HUDEP-2 (cell line): Measurements from ENCODE around the gene FRY.

Source experiments
- DNase-seq, 76 experiments: peaks; one replicate each; lab custom pipeline; 2025; ENCODE audit not compliant: unreplicated experiment in 76 of 76; lab: John Stamatoyannopoulos, UW

Gene FRY

DNA sequence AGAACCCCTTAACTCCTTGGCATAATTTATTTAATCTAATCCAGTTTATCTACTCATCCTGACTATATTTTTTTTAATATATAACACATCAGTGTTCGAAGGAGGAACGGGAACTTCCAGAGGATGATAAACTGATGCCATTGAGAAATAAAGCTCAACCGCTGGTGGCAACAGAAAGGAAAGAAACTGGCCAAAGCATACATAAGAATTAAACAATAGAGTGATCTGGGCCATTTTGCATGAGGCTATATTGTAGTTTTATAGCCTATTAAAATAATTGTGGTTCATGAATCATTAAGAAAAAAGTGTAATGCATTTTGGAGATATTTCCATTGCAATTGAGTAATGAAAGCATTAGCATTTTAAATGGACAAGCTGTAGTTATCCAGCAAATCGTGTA lies 94.2 kb downstream of the FRY start:
- DNase-seq = no peak

DNA sequence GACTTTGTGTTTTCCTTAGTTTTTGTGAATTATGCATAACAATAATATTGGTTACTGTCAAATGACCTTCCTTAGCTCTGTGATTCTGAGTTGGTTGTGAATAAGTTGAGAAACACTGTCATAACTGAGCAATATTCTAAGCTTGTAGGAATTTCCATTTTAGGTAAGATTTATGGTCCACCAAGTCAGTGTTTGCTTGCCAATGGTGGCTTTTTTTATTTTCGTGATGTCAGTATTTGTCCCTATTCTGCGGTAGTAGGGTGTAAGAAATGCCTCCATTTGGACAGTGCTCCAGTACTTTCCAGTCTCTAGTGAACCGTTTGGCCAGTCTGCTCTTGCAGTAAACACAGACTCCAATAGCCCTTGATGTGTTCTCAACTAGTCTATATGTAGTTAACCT lies 94.7 kb downstream of the FRY start:
- no peak for DNase-seq

DNA sequence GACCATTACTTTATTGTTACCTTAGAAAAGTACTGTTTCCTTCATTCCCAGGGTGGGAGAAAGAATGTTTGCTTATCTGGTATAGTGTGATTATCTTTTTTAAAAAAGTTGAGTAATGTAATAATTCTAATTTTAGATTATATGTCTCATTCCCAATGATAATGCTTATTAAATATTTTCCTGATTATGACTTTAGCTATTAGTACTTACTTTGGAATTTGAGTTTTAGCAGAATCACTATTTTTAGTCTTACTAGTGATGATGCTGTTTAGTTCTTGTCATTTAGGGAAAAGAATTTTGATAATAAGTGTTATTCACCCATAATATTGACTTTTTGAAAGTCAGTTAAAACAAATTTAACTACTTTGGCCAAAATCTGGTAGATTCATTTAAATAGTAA lies 95.2 kb downstream of the FRY start:
- no peak for DNase-seq

DNA sequence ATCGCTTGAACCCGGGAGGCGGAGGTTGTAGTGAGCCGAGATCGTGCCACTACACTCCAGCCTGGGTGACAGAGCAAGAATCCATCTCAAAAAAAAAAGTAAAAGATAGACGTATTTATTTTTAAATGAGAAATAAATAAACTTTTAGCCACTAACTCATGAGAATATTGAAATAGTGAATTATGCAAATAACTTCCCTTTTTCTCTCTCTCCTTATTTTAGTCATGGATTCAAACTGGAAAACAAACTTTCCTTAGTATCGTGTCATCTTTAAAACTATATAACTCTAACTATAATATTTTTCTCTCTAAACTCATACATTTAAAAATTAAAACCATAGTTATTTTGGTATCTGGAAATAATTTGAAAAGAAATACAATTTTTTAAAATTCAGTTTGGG lies 96.1 kb downstream of the FRY start:
- DNase-seq = no peak

DNA sequence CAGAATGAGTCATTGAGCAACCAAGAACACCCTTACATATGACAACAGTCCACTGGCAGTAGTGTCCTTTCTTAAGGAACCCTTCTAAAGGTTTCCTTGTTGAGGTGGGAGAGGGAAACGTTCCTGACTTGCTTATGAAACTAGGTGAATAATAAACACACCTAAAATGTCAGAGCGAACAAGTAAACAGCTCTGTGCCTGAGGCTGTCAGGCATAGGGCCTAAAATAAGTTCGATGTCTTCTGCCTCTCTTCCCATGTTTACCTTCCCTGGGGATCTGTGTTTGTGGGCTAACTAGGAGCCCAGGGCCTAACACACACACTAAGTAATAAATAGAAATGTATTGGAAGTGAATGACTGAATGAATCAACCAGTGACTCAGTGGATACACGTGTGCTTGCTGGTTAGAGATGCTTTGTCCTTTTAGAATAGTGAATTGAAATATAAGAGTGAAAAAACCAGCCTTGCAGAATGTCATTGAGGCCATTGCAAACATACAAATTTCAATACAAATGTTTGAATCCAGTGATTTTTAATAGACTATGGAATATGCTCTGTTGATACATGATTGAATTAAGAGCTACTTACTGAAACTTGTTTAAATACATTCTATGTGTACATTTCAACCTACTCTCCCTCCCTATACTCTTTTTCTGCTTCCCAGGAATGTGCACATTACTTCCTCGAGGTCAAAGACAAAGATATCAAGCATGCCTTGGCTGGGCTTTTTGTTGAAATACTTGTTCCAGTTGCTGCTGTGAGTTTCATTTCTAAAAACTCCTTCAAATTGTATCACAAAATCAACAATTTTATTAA lies 102.9 kb downstream of the FRY start:
- DNase-seq = no peak

DNA sequence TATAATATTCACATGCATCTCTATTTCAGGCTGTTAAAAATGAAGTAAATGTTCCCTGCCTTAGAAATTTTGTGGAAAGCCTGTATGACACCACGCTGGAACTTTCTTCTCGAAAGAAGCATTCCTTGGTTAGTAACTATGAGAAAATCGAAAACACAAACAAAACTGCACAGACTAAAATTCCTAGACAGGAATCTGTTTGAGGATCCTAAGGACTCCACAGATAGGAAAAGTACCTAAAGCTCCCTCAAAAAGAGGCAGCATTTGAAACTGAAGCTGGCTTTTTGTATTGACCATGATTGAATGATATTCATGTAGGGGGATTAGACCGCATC lies 103.4 kb downstream of the FRY start:
- no peak for DNase-seq

- no peak for DNase-seq
Measured at GRCh38 chr13:32135655-32136054, 104.1 kb downstream of the FRY start.

GRCh38 chr13:32136061-32136460 lies 104.5 kb downstream of the FRY start:
- DNase-seq = no peak

DNA sequence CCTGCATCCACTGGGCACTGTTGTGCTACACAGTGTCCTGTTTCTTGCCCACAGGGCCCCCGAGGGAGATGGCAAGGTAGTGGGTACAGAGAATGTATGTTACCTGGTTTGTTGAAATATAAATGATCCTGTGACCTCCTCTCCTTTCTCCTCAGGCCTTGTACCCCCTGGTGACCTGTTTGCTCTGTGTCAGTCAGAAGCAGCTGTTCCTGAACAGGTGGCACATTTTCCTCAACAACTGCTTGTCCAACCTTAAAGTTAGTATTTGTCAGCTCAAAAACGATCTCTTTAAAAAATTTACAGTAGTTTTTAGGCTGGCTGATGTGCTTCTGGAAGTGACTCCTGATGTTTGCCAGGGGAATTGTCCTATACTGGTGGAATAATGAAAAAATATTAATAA lies 105.1 kb downstream of the FRY start:
- no peak for DNase-seq

- no peak for DNase-seq
Measured at GRCh38 chr13:32139251-32139650, 107.7 kb downstream of the FRY start.

DNA sequence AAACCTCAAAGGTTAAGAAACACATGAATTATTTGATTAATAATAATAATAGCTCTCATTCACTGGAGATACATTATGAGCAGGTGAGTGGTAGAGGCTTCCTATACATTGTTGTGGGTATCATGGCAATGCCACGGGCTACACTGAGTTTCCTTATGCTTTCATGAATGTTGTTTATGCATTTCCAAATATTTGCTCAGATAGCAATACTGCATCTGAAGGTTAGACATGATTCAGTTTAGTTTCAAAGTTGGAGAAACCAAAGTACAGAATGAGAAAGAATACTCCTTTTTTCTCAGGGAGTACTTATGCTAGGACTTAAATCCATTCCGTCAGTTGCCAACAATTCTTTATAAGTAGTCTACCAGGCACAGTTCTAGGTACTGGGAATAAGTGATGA lies 108.5 kb downstream of the FRY start:
- DNase-seq = no peak

DNA sequence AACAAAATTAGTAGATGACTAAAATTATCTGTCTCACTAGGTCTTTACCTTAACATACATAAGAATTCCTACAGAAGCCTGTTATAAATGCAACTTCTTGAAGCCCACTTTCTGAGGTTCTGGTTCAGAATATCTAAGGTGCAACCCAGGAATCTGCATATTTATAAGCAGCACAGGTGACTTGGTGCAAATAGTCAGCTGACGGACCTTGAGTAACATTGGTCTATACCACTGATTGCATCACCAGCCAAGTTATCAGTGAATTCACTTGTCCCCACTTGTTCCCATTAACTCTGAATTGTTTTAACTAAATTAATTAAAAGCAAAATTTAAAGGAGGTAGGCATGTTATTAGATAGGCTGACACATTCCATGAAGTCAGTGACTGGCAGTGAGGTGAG lies 109.9 kb downstream of the FRY start:
- DNase-seq = no peak

- no peak for DNase-seq
Measured at GRCh38 chr13:32142115-32142514, 110.5 kb downstream of the FRY start.

DNA sequence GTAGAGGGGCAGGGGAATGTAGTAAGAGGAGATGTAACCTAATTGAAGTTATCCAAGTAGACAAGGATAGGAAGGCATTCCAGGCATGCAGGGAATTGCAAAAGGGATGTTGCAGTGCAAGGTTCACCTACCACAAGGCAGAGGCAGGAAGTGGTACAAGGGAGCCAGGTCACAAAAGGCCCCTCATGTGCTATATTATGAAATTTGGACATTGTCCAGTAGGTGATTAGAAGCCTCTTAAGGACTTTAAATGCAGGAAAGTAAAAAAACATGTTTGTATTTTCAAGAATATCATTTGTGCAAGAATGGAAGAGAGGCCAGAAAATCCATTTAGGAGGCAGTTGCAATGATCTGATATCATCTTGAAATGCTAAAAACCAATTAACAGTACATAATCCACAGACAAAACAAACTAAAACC lies 111.4 kb downstream of the FRY start:
- no peak for DNase-seq

DNA sequence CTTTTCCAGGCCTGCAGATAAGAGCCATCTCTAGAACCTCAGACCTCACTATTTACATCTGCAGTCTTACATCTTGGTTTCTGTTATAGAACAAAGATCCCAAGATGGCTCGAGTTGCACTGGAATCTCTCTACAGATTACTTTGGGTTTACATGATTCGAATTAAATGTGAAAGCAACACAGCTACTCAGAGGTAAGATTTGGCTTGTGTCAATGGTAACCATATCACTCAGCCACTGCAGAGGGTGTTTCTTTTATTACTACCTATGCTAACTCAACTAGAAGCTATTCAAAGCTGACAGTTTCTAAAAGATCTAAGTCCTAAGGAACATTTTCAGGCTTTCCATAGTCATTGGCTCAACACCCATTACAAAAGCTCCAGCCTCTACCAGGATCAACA lies 115.6 kb downstream of the FRY start:
- no peak for DNase-seq

DNA sequence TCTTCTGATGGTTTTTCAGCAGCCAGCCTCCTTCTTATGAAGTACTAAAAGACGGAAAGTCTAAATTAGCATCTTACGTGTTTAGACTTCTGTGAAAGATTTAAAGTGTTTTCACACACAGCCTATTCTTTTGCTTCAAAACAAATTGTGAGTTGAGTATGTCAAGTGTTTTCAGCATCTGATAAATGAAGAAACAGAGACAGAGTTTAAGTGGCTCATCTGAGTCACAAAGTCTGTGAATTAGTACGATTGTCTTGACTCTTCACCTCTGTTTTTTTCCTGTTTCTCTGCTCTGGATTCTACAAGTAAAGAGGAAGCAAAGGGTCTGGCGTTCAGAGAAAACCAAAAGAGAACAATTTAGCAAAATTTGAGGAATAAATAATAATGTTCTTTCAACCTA lies 116.4 kb downstream of the FRY start:
- no peak for DNase-seq

DNA sequence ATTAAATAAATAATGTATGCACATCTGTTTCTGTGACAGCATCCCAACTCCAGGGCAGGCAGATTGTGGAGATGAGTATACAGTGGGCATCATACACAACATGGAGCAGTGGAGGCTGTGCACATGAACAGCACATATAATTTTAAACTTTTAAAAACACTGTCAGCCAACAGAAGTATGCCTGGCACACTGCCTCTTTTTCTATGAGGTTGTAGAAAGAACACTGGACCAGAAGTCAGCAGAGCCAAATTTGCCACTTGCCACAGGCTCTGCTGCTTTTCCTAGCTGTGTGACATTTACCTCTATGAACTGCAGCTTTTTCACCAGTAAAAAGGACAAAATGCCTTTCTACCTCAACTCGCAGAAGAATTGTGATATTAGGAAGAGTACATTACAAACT lies 118.7 kb downstream of the FRY start:
- no peak for DNase-seq

DNA sequence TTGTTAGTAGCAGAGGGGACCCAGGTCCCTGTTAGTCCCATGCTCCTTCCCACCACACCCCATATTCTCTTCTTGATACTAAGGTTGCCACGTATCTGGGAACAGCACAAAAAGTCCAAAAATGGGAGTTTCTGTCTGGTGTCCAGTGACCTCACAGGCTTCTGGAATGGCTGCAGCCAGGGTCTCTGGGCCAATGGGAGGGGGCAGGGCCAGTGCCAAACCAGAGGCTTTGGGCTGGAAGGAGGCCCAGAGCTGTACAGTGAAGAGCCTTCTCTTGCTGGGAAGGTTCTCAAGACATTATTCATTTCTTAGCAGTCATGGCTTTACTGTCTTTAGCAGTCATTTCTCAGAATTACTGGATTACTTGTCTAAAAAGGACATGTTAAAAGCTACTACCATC lies 119.2 kb downstream of the FRY start:
- DNase-seq = no peak

GRCh38 chr13:32151240-32151639 lies 119.7 kb downstream of the FRY start:
- no peak for DNase-seq

- DNase-seq = no peak
Measured at GRCh38 chr13:32153056-32153455, 121.5 kb downstream of the FRY start.

GRCh38 chr13:32159137-32159869 lies 127.7 kb downstream of the FRY start:
- no peak for DNase-seq

DNA sequence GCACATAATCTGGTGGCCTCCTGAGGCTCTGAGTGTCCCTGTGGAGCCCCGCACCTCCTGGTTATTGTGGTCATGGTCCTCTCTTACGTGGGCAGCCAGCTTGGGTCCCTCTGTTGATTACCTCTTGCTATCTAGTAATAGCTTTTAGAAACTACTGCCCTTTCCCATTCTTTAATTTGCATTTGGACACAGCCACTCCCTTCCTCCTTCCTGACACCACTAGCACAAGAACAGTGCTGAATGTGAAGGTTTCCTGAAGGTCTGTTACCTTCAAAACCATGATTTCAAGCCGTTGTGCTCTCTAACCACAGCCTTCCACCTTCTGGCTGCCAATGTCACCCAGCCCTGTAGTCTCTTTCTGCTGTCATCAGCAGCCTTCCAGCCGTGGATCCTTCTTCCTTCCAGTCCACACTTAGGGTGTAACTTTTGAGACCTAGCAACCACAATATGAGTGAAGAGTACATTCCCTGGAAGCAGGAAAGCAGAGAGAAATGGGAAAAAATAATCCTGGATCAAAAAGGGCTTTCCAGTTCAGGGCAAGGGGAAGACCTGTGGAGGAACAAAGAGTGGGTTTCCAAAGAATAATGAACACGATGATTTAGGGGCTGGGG lies 130.9 kb downstream of the FRY start:
- no peak for DNase-seq
